Kidney (tissue), 14 donors: ENCODE data around the gene OVOL2. TPM values are rescaled to one million over a fixed set of nuclear protein-coding genes. Genes with fewer than 3 reads are reported as not detected.
A peak's percentile ranks its signal among the peaks of the same experiment; 100 is the strongest.

Experiments used
- DNase-seq, 5 donors: peaks; one replicate each; pipeline ENCODE4 v3.0.0-alpha.2; 2013 to 2020
- FAIRE-seq: peaks from 2 replicates; lab custom pipeline; 2012; peaks lifted over from hg19 to GRCh38; lab: Jason Lieb, UNC
- H3K27ac ChIP-seq, 2 donors: one replicate each; pipeline ENCODE4 v1.7.0; 2013; ENCODE audit warnings: low read depth in 2 of 2, low read length in 2 of 2, inconsistent platforms in 1 of 2
- H3K27me3 ChIP-seq: one replicate; pipeline ENCODE4 v1.7.1; 2013; ENCODE audit warnings: low read length, inconsistent platforms; ENCODE audit not compliant: control insufficient read depth, insufficient read depth
- H3K36me3 ChIP-seq, 3 donors: one replicate each; pipeline versions ENCODE4 v1.7.0 to v1.7.1; 2013; ENCODE audit warnings: low read length in 3 of 3, control low read depth in 1 of 3, inconsistent platforms in 1 of 3; ENCODE audit not compliant: insufficient read depth in 3 of 3, control insufficient read depth in 2 of 3
- H3K4me1 ChIP-seq, 3 donors: one replicate each; pipeline versions ENCODE4 v1.7.0 to v1.7.1; 2013; ENCODE audit warnings: low read length in 3 of 3, inconsistent platforms in 1 of 3, low read depth in 1 of 3; ENCODE audit not compliant: control insufficient read depth in 2 of 3, insufficient read depth in 2 of 3
- H3K4me3 ChIP-seq, 3 donors: one replicate each; pipeline versions ENCODE4 v1.7.0 to v1.8.1; 2013; ENCODE audit warnings: low read length in 3 of 3, control low read depth in 1 of 3, inconsistent platforms in 1 of 3
- H3K9ac ChIP-seq, 3 donors: one replicate each; pipeline versions ENCODE4 v1.7.0 to v1.7.1; 2013; ENCODE audit warnings: low read length in 3 of 3, control low read depth in 1 of 3, inconsistent platforms in 1 of 3
- H3K9me3 ChIP-seq, 3 donors: one replicate each; pipeline versions ENCODE4 v1.7.0 to v1.7.1; 2013; ENCODE audit warnings: low read length in 3 of 3, control low read depth in 1 of 3, inconsistent platforms in 1 of 3; ENCODE audit not compliant: control insufficient read depth in 2 of 3, insufficient read depth in 1 of 3
- CTCF ChIP-seq: IDR thresholded peaks from 3 replicates; pipeline ENCODE4 v1.5.1; 2012; ENCODE audit warnings: mild to moderate bottlenecking, moderate library complexity, borderline replicate concordance; ENCODE audit not compliant: insufficient read depth; ENCODE audit errors: extremely low read depth
- intact Hi-C: fragments of 100-400 bp; cut with DNase I; formaldehyde crosslinking; loops from one replicate; pipeline ENCODE4 v1.11.1; 2022
- polyA plus RNA-seq: library from polyadenylated mRNA; stranded (reverse); fragments of 350-450 nt; fragmentation: Illumina TruSeq; extraction: RNeasy Lipid Tissue Mini Kit (QIAGEN cat#74804); gene quantifications from one replicate; pipeline ENCODE4 v1.2.3, GENCODE V29; 2014; ENCODE audit warnings: low read depth, low replicate concordance; ENCODE audit not compliant: insufficient read depth
- total RNA-seq: library from RNA; stranded (reverse); fragmentation: NEBNext Ultra II Directional; extraction: Animal tissue kit (Norgen Biotek cat#: 25700); gene quantifications from one replicate; pipeline ENCODE4 v1.2.1, GENCODE V29; 2021
- donor health status: control.
- donor health status: control.
- donor health status: control.
- donor health status: control.
- donor health status: control.
- donor health status: DM: yes; HTN: yes; CAD: no.
- donor health status: Normal renal cell carcinoma (clear cell type).

OVOL2 gene
- total and polyA plus RNA-seq, 2 donors from 2014 or later: 4.1 to 4.8 TPM

GRCh38 chr20:18004384-18005031, 53.2 kb downstream of the OVOL2 start:
- peak in 4 of 5 donors; percentile 52 to 55 (median 54) for DNase-seq
- intact Hi-C loops: loop anchor here (10.0 kb wide), 1 partner anchor 500 kb away; no protein-coding TSS in a partner anchor

GRCh38 chr20:18003897-18004296, 53.8 kb downstream of the OVOL2 start:
- H3K27ac ChIP-seq: no peak overlapping the region
- H3K9me3 ChIP-seq: no peaks in the 10 kb centered on the region
- DNase-seq: no peak
- H3K9ac ChIP-seq: no peak overlapping the region
- H3K27me3 ChIP-seq: no peaks in the 10 kb centered on the region
- FAIRE-seq: no peak
- intact Hi-C loops: loop anchor here (10.0 kb wide), 1 partner anchor 499 kb away; no protein-coding TSS in a partner anchor
- peaks cover 0 to 12% (median 0%) of the 10 kb centered on the region in 3 donors for H3K4me1 ChIP-seq
- no peaks in the 10 kb centered on the region for H3K36me3 ChIP-seq
- no peak for TF ChIP-seq CTCF
- H3K4me3 ChIP-seq: no peak overlapping the region

More at GRCh38 chr20:18004384-18005031, 53.2 kb downstream of the OVOL2 start:
- Histone ChIP-seq H3K4me1 (peaks cover 0 to 12% (median 0%) of the 10 kb centered on the region in 3 donors), H3K9me3 (no peaks in the 10 kb centered on the region), H3K36me3 (no peaks in the 10 kb centered on the region), H3K9ac (no peak overlapping the region), H3K27ac (peak overlapping the region in 1 of 2 donors; percentile 5), H3K27me3 (no peaks in the 10 kb centered on the region), H3K4me3 (no peak overlapping the region)
- TF ChIP-seq CTCF: no peak
- FAIRE-seq: no peak

- no peak for TF ChIP-seq CTCF
- no peak for FAIRE-seq
- no peak overlapping the region for H3K4me3 ChIP-seq
Observed at GRCh38 chr20:18001131-18001921, 56.4 kb downstream of the OVOL2 start.

More at GRCh38 chr20:18001131-18001921, 56.4 kb downstream of the OVOL2 start:
- Histone ChIP-seq H3K27ac (no peak overlapping the region), H3K4me1 (peaks cover 0 to 12% (median 3%) of the 10 kb centered on the region in 3 donors), H3K36me3 (no peaks in the 10 kb centered on the region), H3K9me3 (no peaks in the 10 kb centered on the region), H3K9ac (no peak overlapping the region), H3K27me3 (no peaks in the 10 kb centered on the region)
- DNase-seq: no peak
- intact Hi-C loops: loop anchor here (10.0 kb wide), 1 partner anchor 497 kb away; no protein-coding TSS in a partner anchor
